ENCODE data around the gene LUM.

GRCh38 chr12:91074851-91075250, 36.4 kb downstream of the LUM start:
- TF ChIP-seq CTCF (IDR thresholded peaks at IDR 0.05 in 8 of 11, conservative IDR thresholded peaks at IDR 0.05 in 3 of 11) (no peak), POLR2A (IDR thresholded peaks at IDR 0.05) (no peak), POLR2AphosphoS5 (IDR thresholded peaks at IDR 0.05) (no peak)
